Ramos (cell line): ENCODE measurements around the gene MMP8.

Experiments used
- in situ Hi-C: fragments of 300-500 bp; cut with MboI; formaldehyde crosslinking; loops from one replicate; pipeline ENCODE4 v1.14.3; 2022; ENCODE audit warnings: low sequenced_read_pairs; ENCODE audit not compliant: unreplicated experiment

MMP8 gene

GRCh38 chr11:102664001-102664752 is 60.6 kb downstream of the MMP8 start:
- in situ Hi-C loops: loop anchor here (5.0 to 10.0 kb wide), 3 partner anchors 159 to 379 kb away; no protein-coding TSS in a partner anchor

- in situ Hi-C loops: loop anchor here (5.0 to 10.0 kb wide), 3 partner anchors 158 to 378 kb away; no protein-coding TSS in a partner anchor
Observed at GRCh38 chr11:102662607-102663006, 62.1 kb downstream of the MMP8 start.
